ENCODE results near the gene DUSP3. TPM values are rescaled to one million over a fixed set of nuclear protein-coding genes. Genes with fewer than 3 reads are reported as not detected.

Gene DUSP3
- total RNA-seq, 4 donors from 2014 or later: 130 to 182 (median 158) TPM

DNA sequence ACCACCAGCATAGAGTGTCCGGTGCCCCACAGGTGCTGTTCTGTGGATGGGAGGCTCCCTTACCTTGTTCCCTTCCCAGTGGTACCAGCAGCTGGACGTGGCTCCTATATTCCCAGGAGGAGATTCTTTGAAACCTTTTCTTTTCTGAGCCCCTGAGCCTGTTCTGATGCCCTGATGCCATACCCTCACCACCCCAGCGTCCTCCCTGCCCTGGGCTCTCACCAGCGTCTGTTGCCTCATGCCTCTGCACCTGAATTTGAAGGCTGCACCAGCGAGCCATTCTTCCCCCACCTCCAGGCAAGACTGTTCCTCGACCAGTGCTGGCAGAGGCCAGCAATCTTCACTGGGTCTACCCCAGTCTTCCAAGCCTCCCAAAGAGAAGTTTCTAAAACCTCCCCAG is 20.7 kb downstream of the DUSP3 start:
- Histone ChIP-seq H3K4me1 (peaks cover 9 to 17% (median 17%) of the 10 kb centered on the region in 4 donors), H3K9me3 (no peaks in the 10 kb centered on the region), H3K4me3 (no peak overlapping the region), H3K27me3 (peaks cover 0 to 52% (median 12%) of the 10 kb centered on the region in 4 donors), H3K27ac (replicated peaks in 1 of 4) (no peak overlapping the region), H3K36me3 (no peaks in the 10 kb centered on the region)
- TF ChIP-seq POLR2A (IDR thresholded peaks at IDR 0.05; ENCODE audit: low read depth): no peak
- TF ChIP-seq POLR2AphosphoS5 (IDR thresholded peaks at IDR 0.05): no peak
- TF ChIP-seq EP300 (IDR thresholded peaks at IDR 0.05): no peak
- TF ChIP-seq, protein P1, sequence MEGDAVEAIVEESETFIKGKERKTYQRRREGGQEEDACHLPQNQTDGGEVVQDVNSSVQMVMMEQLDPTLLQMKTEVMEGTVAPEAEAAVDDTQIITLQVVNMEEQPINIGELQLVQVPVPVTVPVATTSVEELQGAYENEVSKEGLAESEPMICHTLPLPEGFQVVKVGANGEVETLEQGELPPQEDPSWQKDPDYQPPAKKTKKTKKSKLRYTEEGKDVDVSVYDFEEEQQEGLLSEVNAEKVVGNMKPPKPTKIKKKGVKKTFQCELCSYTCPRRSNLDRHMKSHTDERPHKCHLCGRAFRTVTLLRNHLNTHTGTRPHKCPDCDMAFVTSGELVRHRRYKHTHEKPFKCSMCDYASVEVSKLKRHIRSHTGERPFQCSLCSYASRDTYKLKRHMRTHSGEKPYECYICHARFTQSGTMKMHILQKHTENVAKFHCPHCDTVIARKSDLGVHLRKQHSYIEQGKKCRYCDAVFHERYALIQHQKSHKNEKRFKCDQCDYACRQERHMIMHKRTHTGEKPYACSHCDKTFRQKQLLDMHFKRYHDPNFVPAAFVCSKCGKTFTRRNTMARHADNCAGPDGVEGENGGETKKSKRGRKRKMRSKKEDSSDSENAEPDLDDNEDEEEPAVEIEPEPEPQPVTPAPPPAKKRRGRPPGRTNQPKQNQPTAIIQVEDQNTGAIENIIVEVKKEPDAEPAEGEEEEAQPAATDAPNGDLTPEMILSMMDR (IDR thresholded peaks at IDR 0.05): no peak
- intact Hi-C loops (cut with DNase I): no loop called here
- no peak for DNase-seq (ENCODE audit: extremely low spot score)
- 92% methylated on average over 6 of the region's 6 CpGs for WGBS

DNA sequence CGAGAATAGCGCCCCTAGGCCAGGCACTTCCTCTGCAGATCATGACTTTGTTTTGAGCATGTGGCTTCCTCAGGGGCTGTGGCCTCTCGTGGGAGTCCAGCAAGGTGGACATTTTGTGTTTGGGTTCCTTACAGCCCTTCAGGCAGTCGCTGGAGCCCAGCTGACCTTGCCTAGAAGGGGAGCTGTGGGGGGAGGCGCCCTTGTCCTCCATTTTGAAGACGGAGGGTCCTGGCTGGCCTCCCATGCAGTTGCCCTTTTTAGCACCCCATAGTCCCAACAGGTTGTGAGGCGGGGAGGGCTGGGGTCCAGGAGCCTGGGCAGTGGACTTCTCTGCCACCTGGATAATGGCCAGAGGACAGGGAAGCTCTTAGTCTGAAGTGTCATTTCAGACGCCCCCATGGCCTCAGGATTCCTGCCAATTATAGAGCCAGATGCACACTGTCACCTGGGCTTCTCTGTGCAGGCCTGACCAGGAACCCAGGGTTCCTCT is 21.6 kb downstream of the DUSP3 start:
- no peaks in the 10 kb centered on the region for H3K36me3 ChIP-seq
- peaks cover 9 to 17% (median 17%) of the 10 kb centered on the region in 4 donors for H3K4me1 ChIP-seq
- 80% methylated on average over 3 of the region's 8 CpGs for WGBS
- H3K27me3 ChIP-seq: peaks cover 0 to 57% (median 12%) of the 10 kb centered on the region in 4 donors
- no peak overlapping the region for H3K27ac ChIP-seq (replicated peaks in 1 of 4)
- H3K9me3 ChIP-seq: no peaks in the 10 kb centered on the region
- TF ChIP-seq, protein P1 (IDR thresholded peaks at IDR 0.05): no peak
- TF ChIP-seq POLR2AphosphoS5 (IDR thresholded peaks at IDR 0.05) (no peak), EP300 (IDR thresholded peaks at IDR 0.05) (no peak), POLR2A (IDR thresholded peaks at IDR 0.05; ENCODE audit: low read depth) (no peak)
- intact Hi-C loops (cut with DNase I): no loop called here
- no peak overlapping the region for H3K4me3 ChIP-seq
- no peak for DNase-seq (ENCODE audit: extremely low spot score)

DNA sequence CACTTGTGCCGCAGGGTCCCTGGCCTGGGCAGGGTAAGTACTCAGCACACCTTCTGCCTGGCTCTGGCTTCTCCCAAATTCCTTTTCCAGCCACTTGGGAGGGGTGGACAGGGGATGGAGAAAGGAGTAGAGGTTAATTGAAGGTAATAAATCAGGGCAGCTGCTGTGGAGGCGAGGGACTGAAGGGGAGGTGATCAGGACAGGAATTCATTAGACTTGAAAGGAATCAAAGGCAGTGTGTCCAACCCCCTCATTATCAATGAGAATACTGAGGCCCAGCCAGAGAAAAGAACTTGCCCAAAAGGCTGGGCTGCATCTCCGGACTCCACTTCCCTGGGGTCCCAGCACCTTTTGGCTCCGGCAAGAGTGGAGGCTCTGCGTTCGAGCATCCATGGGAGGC is 22.6 kb downstream of the DUSP3 start:
- TF ChIP-seq, protein P1 (IDR thresholded peaks at IDR 0.05): no peak
- TF ChIP-seq EP300 (IDR thresholded peaks at IDR 0.05): no peak
- no peak for TF ChIP-seq POLR2A (IDR thresholded peaks at IDR 0.05; ENCODE audit: low read depth)
- no peak for TF ChIP-seq POLR2AphosphoS5 (IDR thresholded peaks at IDR 0.05)
- Histone ChIP-seq H3K27me3 (peaks cover 0 to 67% (median 12%) of the 10 kb centered on the region in 4 donors), H3K4me3 (no peak overlapping the region), H3K36me3 (no peaks in the 10 kb centered on the region), H3K9me3 (no peaks in the 10 kb centered on the region), H3K4me1 (peaks cover 9 to 17% (median 17%) of the 10 kb centered on the region in 4 donors), H3K27ac (replicated peaks in 1 of 4) (no peak overlapping the region)
- 93% methylated on average over 6 of the region's 6 CpGs for WGBS
- DNase-seq (ENCODE audit: extremely low spot score): no peak
- intact Hi-C loops (cut with DNase I): no loop called here

DNA sequence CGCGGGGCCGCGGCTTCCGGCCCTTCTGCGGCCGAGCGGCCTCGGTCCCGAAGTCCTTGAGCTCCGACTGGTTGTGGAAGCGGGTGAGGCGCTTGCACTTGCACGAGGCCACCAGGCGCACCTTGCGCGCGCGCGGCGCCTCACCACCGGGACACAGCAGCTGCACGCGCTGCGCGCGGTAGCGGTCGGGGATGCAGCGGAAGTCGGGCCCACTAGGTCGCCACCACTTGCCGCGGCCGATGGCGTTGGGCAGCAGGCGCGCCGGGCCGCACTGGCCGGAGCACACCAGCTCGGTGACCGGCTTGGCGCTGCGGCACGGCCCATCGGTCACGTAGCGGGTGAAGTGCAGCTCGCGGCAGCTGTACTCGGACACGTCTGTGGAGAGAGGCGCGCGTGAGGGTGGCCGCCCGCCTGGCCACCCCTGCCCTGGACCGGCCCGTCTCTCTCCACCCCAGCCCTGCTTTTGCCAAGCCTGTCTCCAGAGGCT is 23.3 kb downstream of the DUSP3 start:
- intact Hi-C loops (cut with DNase I): no loop called here
- 20% methylated on average over 1 of the region's 60 CpGs for WGBS
- H3K4me3 ChIP-seq: peak overlapping the region; percentile 6 to 36 (median 32)
- TF ChIP-seq POLR2A (IDR thresholded peaks at IDR 0.05; ENCODE audit: low read depth) (no peak), POLR2AphosphoS5 (IDR thresholded peaks at IDR 0.05) (no peak), EP300 (IDR thresholded peaks at IDR 0.05) (no peak)
- TF ChIP-seq, protein P1 (IDR thresholded peaks at IDR 0.05): no peak
- no peaks in the 10 kb centered on the region for H3K9me3 ChIP-seq
- peaks cover 0 to 74% (median 12%) of the 10 kb centered on the region in 4 donors for H3K27me3 ChIP-seq
- no peaks in the 10 kb centered on the region for H3K36me3 ChIP-seq
- peaks cover 9 to 11% (median 10%) of the 10 kb centered on the region in 4 donors for H3K4me1 ChIP-seq
- DNase-seq (ENCODE audit: extremely low spot score): no peak
- no peak overlapping the region for H3K27ac ChIP-seq (replicated peaks in 1 of 4)

DNA sequence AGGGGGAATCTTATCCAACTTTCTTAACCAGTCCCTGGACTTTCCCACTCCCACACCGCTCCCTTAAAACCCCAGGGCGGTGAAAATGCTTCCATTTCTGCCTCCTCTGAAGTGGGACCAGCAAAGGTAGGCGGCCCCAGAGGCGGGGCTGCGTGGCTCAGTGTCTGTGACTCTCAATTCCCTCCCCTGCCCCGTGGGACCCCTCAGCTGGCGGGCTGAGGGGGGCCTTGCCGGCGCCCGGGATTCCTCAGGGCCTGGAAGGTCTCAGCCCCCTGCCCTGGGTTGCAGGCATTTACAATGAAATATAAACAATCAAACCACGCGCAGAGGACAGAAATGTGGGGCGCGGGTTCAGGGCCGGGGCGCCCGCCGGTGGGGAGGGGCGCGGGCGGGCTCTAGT is 23.8 kb downstream of the DUSP3 start:
- Histone ChIP-seq H3K27me3 (peaks cover 0 to 79% (median 12%) of the 10 kb centered on the region in 4 donors), H3K4me1 (peaks cover 9 to 11% (median 10%) of the 10 kb centered on the region in 4 donors), H3K27ac (replicated peaks in 1 of 4) (no peak overlapping the region), H3K36me3 (no peaks in the 10 kb centered on the region), H3K4me3 (peak overlapping the region; percentile 6 to 36 (median 32)), H3K9me3 (no peaks in the 10 kb centered on the region)
- TF ChIP-seq POLR2AphosphoS5 (IDR thresholded peaks at IDR 0.05) (no peak), POLR2A (IDR thresholded peaks at IDR 0.05; ENCODE audit: low read depth) (no peak), EP300 (IDR thresholded peaks at IDR 0.05) (no peak)
- TF ChIP-seq, protein P1 (IDR thresholded peaks at IDR 0.05): no peak
- intact Hi-C loops (cut with DNase I): no loop called here
- 59% methylated on average over 11 of the region's 21 CpGs for WGBS
- DNase-seq (ENCODE audit: extremely low spot score): no peak

Measured in esophagus muscularis mucosa (tissue), 4 donors.